ENCODE data around the gene DTNB.
"Not testable (repeated sequence)": the region's sequence is repeated elsewhere in the genome, so short reads cannot be mapped to it uniquely, and the experiment has no call there.

The DTNB gene

GRCh38 chr2:25535411-25536289 lies 137.7 kb downstream of the DTNB start:
- not testable (repeated sequence) for DNase-seq

- DNase-seq, result not testable (repeated sequence)
Measured at GRCh38 chr2:25534937-25535336, 138.4 kb downstream of the DTNB start.

- DNase-seq, result no peak
Measured at GRCh38 chr2:25534455-25534854, 138.9 kb downstream of the DTNB start.

- not testable (repeated sequence) for DNase-seq
Measured at GRCh38 chr2:25533771-25534170, 139.6 kb downstream of the DTNB start.

GRCh38 chr2:25532521-25532920 lies 140.9 kb downstream of the DTNB start:
- DNase-seq, result no peak

GRCh38 chr2:25529034-25529433 lies 144.3 kb downstream of the DTNB start:
- DNase-seq, result no peak

GRCh38 chr2:25528173-25528572 lies 145.2 kb downstream of the DTNB start:
- DNase-seq, result no peak

- no peak for DNase-seq
Measured at GRCh38 chr2:25524507-25524906, 148.9 kb downstream of the DTNB start.

- no peak for DNase-seq
Measured at GRCh38 chr2:25523060-25523459, 150.3 kb downstream of the DTNB start.

- peak; percentile 75 to 89 for DNase-seq
Measured at GRCh38 chr2:25521665-25522387, 151.6 kb downstream of the DTNB start.

- DNase-seq, result no peak
Measured at GRCh38 chr2:25521126-25521525, 152.3 kb downstream of the DTNB start.

GRCh38 chr2:25517701-25518100 lies 155.7 kb downstream of the DTNB start:
- no peak for DNase-seq

GRCh38 chr2:25514043-25514637 lies 159.2 kb downstream of the DTNB start:
- no peak for DNase-seq

- DNase-seq, result peak; percentile 31 to 48
Measured at GRCh38 chr2:25512707-25513106, 160.7 kb downstream of the DTNB start.

GRCh38 chr2:25506226-25506625 lies 167.2 kb downstream of the DTNB start:
- no peak for DNase-seq

- no peak for DNase-seq
Measured at GRCh38 chr2:25505622-25506021, 167.8 kb downstream of the DTNB start.

- no peak for DNase-seq
Measured at GRCh38 chr2:25505182-25505581, 168.2 kb downstream of the DTNB start.

GRCh38 chr2:25504266-25504665 lies 169.1 kb downstream of the DTNB start:
- DNase-seq, result no peak

- no peak for DNase-seq
Measured at GRCh38 chr2:25499157-25499556, 174.2 kb downstream of the DTNB start.

- DNase-seq, result no peak
Measured at GRCh38 chr2:25497918-25498407, 175.4 kb downstream of the DTNB start.

GRCh38 chr2:25497229-25497917 lies 176.0 kb downstream of the DTNB start:
- no peak for DNase-seq

GRCh38 chr2:25494616-25495015 lies 178.8 kb downstream of the DTNB start:
- DNase-seq, result no peak

- no peak for DNase-seq
Measured at GRCh38 chr2:25493207-25493606, 180.2 kb downstream of the DTNB start.

Measured in Kasumi-1 (cell line).